ENCODE results near the gene ZNF749.
"Not testable (repeated sequence)": the region's sequence is repeated elsewhere in the genome, so short reads cannot be mapped to it uniquely, and the experiment has no call there.

ZNF749 gene

DNA sequence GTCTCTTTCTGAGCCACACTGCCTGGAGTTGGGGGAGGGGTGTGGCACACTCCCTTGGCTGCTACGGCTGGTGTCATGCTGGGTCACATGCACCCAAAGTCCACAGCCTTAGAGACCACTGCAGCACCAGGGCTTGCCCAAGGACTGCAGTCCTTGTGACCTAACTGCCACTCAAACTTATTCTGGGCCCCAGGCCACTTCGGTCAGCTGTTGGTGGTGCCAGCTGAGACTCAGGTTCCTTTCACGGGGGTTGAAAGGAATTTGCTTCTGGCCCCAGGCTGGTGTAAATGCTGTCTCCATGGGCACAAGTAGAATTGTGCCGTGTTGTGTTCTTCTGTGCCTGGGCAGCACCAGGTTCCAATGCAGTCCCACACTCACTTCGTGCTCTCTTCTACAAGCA lies 31.4 kb downstream of the ZNF749 start:
- DNase-seq (ENCODE audit: low read depth) = no peak
- TF ChIP-seq, protein P1, sequence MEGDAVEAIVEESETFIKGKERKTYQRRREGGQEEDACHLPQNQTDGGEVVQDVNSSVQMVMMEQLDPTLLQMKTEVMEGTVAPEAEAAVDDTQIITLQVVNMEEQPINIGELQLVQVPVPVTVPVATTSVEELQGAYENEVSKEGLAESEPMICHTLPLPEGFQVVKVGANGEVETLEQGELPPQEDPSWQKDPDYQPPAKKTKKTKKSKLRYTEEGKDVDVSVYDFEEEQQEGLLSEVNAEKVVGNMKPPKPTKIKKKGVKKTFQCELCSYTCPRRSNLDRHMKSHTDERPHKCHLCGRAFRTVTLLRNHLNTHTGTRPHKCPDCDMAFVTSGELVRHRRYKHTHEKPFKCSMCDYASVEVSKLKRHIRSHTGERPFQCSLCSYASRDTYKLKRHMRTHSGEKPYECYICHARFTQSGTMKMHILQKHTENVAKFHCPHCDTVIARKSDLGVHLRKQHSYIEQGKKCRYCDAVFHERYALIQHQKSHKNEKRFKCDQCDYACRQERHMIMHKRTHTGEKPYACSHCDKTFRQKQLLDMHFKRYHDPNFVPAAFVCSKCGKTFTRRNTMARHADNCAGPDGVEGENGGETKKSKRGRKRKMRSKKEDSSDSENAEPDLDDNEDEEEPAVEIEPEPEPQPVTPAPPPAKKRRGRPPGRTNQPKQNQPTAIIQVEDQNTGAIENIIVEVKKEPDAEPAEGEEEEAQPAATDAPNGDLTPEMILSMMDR (conservative IDR thresholded peaks at IDR 0.05; ENCODE audit: low read depth, low read length) = no peak
- H3K4me3 ChIP-seq (ENCODE audit: low read length) = no peak overlapping the region

DNA sequence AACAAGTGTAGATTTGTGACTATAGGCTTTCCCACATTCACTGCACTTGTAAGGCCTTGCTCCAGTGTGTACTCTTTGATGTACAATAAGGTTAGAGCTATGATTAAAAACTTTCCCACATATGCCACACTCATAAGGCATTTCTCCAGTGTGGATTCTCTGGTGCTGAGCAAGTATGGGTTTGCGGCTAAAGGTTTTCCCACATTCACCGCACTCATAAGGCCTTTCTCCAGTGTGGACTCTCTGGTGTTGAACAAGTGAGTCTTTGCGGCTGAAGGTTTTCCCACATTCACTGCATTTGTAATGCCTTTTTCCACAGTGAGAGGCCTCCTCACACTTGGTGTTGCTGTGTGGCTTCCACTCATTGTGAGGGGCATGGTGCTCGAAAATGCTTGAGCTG lies 38.5 kb downstream of the ZNF749 start:
- H3K4me3 ChIP-seq (ENCODE audit: low read length) = no peak overlapping the region
- no peak for DNase-seq (ENCODE audit: low read depth)
- TF ChIP-seq, protein P1 (conservative IDR thresholded peaks at IDR 0.05; ENCODE audit: low read depth, low read length) = no peak

DNA sequence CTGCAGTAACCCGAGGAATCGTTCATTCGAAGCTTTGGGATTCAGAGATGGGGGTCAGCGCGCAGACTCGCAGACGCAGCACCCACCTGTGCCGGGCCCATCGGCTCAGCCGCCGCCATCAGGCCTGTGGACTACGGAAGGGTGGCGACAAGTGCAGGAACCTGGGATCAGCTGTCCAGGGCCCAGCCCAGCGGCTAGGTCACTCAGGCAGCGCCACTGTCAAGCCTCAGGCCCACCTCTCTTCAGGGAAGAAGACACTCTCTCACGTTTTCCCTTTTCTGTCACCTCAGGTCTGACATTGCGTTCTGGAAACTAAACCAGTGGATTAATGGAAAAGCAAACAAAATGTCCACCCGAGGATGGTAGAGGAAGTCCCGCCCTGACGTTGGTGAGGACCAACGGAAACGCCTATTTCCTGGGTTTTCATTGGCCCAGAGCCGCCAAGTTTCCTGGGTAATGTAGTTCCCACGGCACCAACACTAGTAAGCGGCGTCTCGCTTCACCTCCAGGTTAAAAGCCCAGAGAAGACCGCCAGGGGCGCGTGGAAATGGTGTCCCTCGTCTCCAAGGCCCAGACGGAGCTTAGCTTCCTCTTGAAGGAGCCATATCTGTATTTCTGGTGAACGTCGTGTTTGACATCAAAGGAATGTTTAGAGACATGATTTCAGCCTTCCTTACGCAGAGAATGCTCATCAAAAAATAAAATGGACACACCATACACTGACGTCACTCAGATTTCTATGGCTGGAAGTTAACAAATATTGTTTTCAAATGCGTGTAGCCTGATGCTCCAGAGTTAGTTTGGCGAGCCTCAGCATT lies 42.3 kb downstream of the ZNF749 start, which contains the start of gene ZNF772:
ZNF772 (minus strand) TSS at position 376 of the 818 bp plus-strand sequence; CDS start at position 119, 257 bp downstream.
- peak within 1 kb of the TSS; percentile 85 for H3K4me3 ChIP-seq (ENCODE audit: low read length)
- TF ChIP-seq, protein P1 (conservative IDR thresholded peaks at IDR 0.05; ENCODE audit: low read depth, low read length) = peak; percentile 75
- peak; percentile 84 for DNase-seq (ENCODE audit: low read depth)

DNA sequence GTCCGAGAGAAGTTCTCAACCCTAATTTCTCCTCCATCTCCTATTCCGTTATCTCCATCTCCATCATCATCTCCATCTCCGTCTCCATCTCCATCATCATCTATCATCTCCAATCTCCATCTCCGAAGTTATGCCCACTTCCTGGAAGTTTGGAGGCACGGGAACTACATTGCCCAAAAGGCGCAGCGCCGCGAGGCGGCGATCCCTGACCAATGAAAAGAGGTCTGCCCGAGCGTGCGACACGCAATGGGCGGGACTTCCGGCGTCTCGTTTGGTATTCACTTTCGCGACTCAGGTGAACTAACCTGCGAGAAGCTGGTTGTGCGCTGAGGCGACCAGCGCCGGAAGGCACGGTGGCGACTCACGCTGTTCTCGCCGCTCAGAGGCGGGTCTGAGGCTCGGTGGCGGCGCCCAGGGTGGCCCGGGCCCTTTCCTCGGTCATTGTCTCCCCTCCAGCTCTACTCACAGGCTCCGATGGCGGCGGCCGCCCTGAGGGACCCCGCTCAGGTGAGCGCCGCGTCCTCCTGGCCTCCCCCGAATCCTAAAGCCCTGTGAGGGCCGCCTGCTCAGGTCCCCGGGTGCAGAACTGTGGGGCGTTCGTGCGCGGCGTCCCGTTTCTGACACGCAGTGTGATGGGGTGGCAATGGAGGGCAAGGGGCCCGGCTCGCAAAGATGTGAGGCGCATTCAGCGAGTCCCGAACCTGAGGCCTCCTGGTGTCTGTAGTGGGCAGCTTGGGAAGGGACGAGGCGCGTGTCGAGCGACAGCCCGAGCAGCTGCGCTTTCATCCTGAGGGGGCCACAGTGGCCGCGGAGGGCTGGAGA lies 52.6 kb downstream of the ZNF749 start, which contains the start of gene ZNF419:
ZNF419 (plus strand) TSS at position 274 of the 822 bp plus-strand sequence; CDS start at position 475, 201 bp downstream.
- peak; percentile 51 for DNase-seq (ENCODE audit: low read depth)
- H3K4me3 ChIP-seq (ENCODE audit: low read length) = peak within 1 kb of the TSS; percentile 89
- TF ChIP-seq, protein P1 (conservative IDR thresholded peaks at IDR 0.05; ENCODE audit: low read depth, low read length) = peak; percentile 18

DNA sequence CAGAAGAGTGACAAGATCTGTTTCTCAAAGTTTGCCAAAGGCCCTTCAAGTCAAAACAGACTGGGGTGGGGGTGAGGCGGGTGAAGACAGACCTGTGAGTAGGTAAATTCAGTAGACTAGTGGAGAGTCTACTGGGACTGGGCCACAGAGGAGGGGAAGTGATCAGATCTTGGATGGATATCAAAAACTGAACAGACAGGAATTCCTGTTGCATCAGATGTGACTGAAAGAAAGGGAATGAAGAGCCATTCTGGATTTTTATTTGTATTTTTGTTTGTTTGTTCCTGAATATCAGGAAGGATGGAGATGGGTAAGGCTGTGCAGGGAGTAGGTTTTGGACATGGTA lies 53.1 kb downstream of the ZNF749 start:
- H3K4me3 ChIP-seq (ENCODE audit: low read length) = peak overlapping the region; percentile 31
- not testable (repeated sequence) for DNase-seq (ENCODE audit: low read depth)

All from retinal pigment epithelial cell (primary cell).